Body of pancreas (tissue), 4 donors: ENCODE results near the gene SCGB1A1.

ENCODE experiments used
- CTCF ChIP-seq, 7 experiments: fragments of 450-650 bp in 4 of 7; fragments of 200-600 bp in 3 of 7; sonication (generic) in 3 of 7; IDR thresholded peaks; one replicate each; pipeline ENCODE4 v1.5.1; 2016 to 2019; ENCODE audit warnings: antibody characterized with exemption in 7 of 7
- POLR2A ChIP-seq, 3 donors: fragments of 450-650 bp; IDR thresholded peaks; one replicate each; pipeline ENCODE4 v1.6.1; 2016; ENCODE audit warnings: antibody characterized with exemption in 3 of 3, mild to moderate bottlenecking in 2 of 3

DNA sequence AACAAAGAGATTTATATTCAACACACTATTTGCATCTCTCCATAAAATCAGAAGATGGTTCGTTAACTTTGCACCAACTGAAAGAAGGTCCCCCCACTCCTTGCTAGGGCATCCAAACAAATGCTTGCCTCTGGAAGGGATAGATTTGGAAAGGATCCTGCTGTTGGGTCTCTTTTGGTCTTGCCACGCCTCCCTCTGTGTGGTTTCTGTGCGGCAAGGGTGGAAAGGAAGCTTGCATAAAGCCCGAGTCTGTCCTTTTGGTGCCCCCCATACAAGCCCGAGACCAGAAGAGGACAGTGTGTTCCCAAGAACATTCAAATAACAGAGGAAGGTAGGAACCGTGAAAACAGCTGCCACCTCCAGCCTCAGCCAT is 15.1 kb downstream of the SCGB1A1 start:
- TF ChIP-seq CTCF (IDR thresholded peaks at IDR 0.05) (no peak), POLR2A (IDR thresholded peaks at IDR 0.05) (no peak)
